Thoracic aorta (tissue), 2 donors: Measurements from ENCODE around the gene MPPED2. TPM values are rescaled to one million over a fixed set of nuclear protein-coding genes. Genes with fewer than 3 reads are reported as not detected.
"Not testable (repeated sequence)": the region's sequence is repeated elsewhere in the genome, so short reads cannot be mapped to it uniquely, and the experiment has no call there.

Source experiments
- ATAC-seq: fragments of 150-250 bp; one replicate; pipeline ENCODE4 v1.8.0; 2017; ENCODE audit warnings: low read depth; ENCODE audit not compliant: insufficient number of reproducible peaks, low FRiP score
- DNase-seq: peaks from one replicate; pipeline ENCODE4 v3.0.0-alpha.2; 2020; ENCODE audit warnings: low spot score
- H3K27ac ChIP-seq, 2 donors: fragments of 200-600 bp; sonication (generic); 1 replicate in 1 of 2; 2 replicates in 1 of 2; pipeline ENCODE4 v1.5.1; 2016; ENCODE audit warnings: mild to moderate bottlenecking in 2 of 2, moderate library complexity in 2 of 2
- H3K27me3 ChIP-seq: fragments of 200-600 bp; sonication (generic); replicated peaks from 2 replicates; pipeline ENCODE4 v1.6.0; 2016; ENCODE audit warnings: mild to moderate bottlenecking; ENCODE audit not compliant: insufficient read depth
- H3K36me3 ChIP-seq: fragments of 200-600 bp; sonication (generic); one replicate; pipeline ENCODE4 v1.5.1; 2016
- H3K4me1 ChIP-seq, 2 donors: fragments of 200-600 bp; sonication (generic); 1 replicate in 1 of 2; 2 replicates in 1 of 2; pipeline versions ENCODE4 v1.5.1 to v1.6.0; 2016; ENCODE audit warnings: low read depth in 2 of 2, mild to moderate bottlenecking in 1 of 2; ENCODE audit not compliant: control insufficient read depth in 1 of 2
- H3K4me3 ChIP-seq: fragments of 200-600 bp; sonication (generic); 2 replicates; pipeline ENCODE4 v1.5.1; 2016; ENCODE audit warnings: mild to moderate bottlenecking
- H3K9me3 ChIP-seq: fragments of 200-600 bp; sonication (generic); 2 replicates; pipeline ENCODE4 v1.5.1; 2016
- CTCF ChIP-seq: fragments of 200-600 bp; sonication (generic); IDR thresholded peaks from one replicate; pipeline ENCODE4 v1.5.1; 2019; ENCODE audit warnings: antibody characterized with exemption
- total RNA-seq, 2 donors: library from RNA; depleted of rRNA; stranded (reverse); fragments of >200 nt; gene quantifications; one replicate each; pipeline versions ENCODE4 v1.1.0 to v1.2.3, GENCODE V29; 2016

MPPED2 gene
- total RNA-seq, 2 donors from 2014 or later, result 16.0 to 18.8 TPM

- Histone ChIP-seq H3K4me1 (peaks cover 10 to 64% of the 10 kb centered on the region in 2 donors), H3K9me3 (no peaks in the 10 kb centered on the region), H3K27ac (peak overlapping the region; percentile 58 to 66), H3K4me3 (no peak overlapping the region), H3K36me3 (no peaks in the 10 kb centered on the region), H3K27me3 (no peaks in the 10 kb centered on the region)
- TF ChIP-seq CTCF, result no peak
- no peak for ATAC-seq
- no peak for DNase-seq
Measured at GRCh38 chr11:30566482-30566881, 19.7 kb downstream of the MPPED2 start.

- Histone ChIP-seq H3K9me3 (no peaks in the 10 kb centered on the region), H3K4me1 (peaks cover 13 to 62% of the 10 kb centered on the region in 2 donors), H3K4me3 (no peak overlapping the region), H3K27me3 (no peaks in the 10 kb centered on the region), H3K27ac (no peak overlapping the region), H3K36me3 (no peaks in the 10 kb centered on the region)
- DNase-seq (no peak), ATAC-seq (no peak)
- no peak for TF ChIP-seq CTCF
Measured at GRCh38 chr11:30565027-30565426, 21.1 kb downstream of the MPPED2 start.

GRCh38 chr11:30561691-30562415 is 24.3 kb downstream of the MPPED2 start:
- no peak for ATAC-seq
- no peak for TF ChIP-seq CTCF
- peaks cover 11 to 40% of the 10 kb centered on the region in 2 donors for H3K4me1 ChIP-seq
- no peaks in the 10 kb centered on the region for H3K9me3 ChIP-seq
- H3K4me3 ChIP-seq, result no peak overlapping the region
- peak overlapping the region in 1 of 2 donors; percentile 67 for H3K27ac ChIP-seq
- no peak for DNase-seq
- H3K27me3 ChIP-seq, result no peaks in the 10 kb centered on the region
- H3K36me3 ChIP-seq, result no peaks in the 10 kb centered on the region

GRCh38 chr11:30560206-30561106 is 25.7 kb downstream of the MPPED2 start:
- Histone ChIP-seq H3K4me1 (peaks cover 11 to 33% of the 10 kb centered on the region in 2 donors), H3K27ac (peak overlapping the region; percentile 49 to 67), H3K36me3 (no peaks in the 10 kb centered on the region), H3K4me3 (peak overlapping the region; percentile 61), H3K27me3 (no peaks in the 10 kb centered on the region), H3K9me3 (no peaks in the 10 kb centered on the region)
- ATAC-seq, result no peak
- no peak for TF ChIP-seq CTCF
- DNase-seq, result no peak

GRCh38 chr11:30559004-30559403 is 27.1 kb downstream of the MPPED2 start:
- no peak overlapping the region for H3K4me3 ChIP-seq
- ATAC-seq (no peak), DNase-seq (no peak)
- no peak overlapping the region for H3K27ac ChIP-seq
- no peaks in the 10 kb centered on the region for H3K9me3 ChIP-seq
- no peaks in the 10 kb centered on the region for H3K36me3 ChIP-seq
- no peak for TF ChIP-seq CTCF
- H3K4me1 ChIP-seq, result peaks cover 11 to 47% of the 10 kb centered on the region in 2 donors
- no peaks in the 10 kb centered on the region for H3K27me3 ChIP-seq

GRCh38 chr11:30554587-30554986 is 31.6 kb downstream of the MPPED2 start:
- DNase-seq, H3K4me3 ChIP-seq, H3K36me3 ChIP-seq, H3K27me3 ChIP-seq, H3K9me3 ChIP-seq, ATAC-seq: not testable (repeated sequence)
- peaks cover 10 to 57% of the 10 kb centered on the region in 2 donors for H3K4me1 ChIP-seq
- H3K27ac ChIP-seq, result peak overlapping the region in 1 of 2 donors; percentile 10
